ENCODE measurements around the gene TMEM45B. TPM values are rescaled to one million over a fixed set of nuclear protein-coding genes. Genes with fewer than 3 reads are reported as not detected.

Gene TMEM45B
- total RNA-seq, 4 donors from 2014 or later = 30.1 to 127 (median 92.9) TPM

DNA sequence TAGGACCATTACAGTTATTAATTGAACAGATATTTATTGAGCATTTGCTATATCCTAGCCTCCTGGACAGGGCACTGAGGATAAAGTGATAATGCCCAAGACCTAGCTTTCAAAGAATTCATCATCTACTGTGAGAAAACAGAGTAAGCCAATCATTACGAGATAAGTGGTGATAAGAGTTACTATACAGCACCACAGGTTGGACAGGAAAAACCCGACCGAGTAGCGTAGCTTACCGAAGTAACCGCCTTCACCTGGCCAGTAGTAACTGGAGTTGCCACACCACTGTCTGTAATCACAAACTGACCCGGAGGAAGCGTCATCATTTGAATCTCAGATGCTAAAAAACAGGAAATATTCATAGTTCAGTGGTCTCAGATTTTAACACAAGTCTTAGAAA lies 89.8 kb downstream of the TMEM45B start:
- no peak for DNase-seq
- no peaks in the 10 kb centered on the region for H3K27me3 ChIP-seq
- H3K27ac ChIP-seq = no peak overlapping the region
- H3K4me3 ChIP-seq = no peak overlapping the region
- intact Hi-C loops (cut with DNase I) = no loop called here
- WGBS, 2 donors = 90 to 92% methylated on average over 7 to 8 of the region's 8 CpGs
- no peak for TF ChIP-seq CTCF (IDR thresholded peaks at IDR 0.05)
- no peak for TF ChIP-seq POLR2A (IDR thresholded peaks at IDR 0.05)
- H3K9me3 ChIP-seq = no peaks in the 10 kb centered on the region
- H3K4me1 ChIP-seq = no peaks in the 10 kb centered on the region
- peaks cover 6 to 95% (median 9%) of the 10 kb centered on the region in 3 donors for H3K36me3 ChIP-seq

Small RNA genes within 50 kb of the gene (small RNA-seq; reads per million reads assigned to genes)
- 0 reads per million in 4 donors for gene AP003327.1

Other genes with a start within 250 kb of the TMEM45B start
- 10 to 100 TPM; 18.2 to 35.9 (median 23.8) TPM for gene NFRKB, start 79.7 kb downstream of the TMEM45B start, total RNA-seq
- 10 to 100 TPM in 1 of 4 donors, 1 to 10 TPM in 3; 7.3 to 11.2 (median 7.7) TPM for gene PRDM10, start 187.0 kb downstream of the TMEM45B start, total RNA-seq

All from esophagus squamous epithelium (tissue), 5 donors.